Measurements from ENCODE around the gene TUT4. TPM values are rescaled to one million over a fixed set of nuclear protein-coding genes. Genes with fewer than 3 reads are reported as not detected.

Gene TUT4
- total RNA-seq, 1 experiment from 2014 or later, result 67.4 TPM

DNA sequence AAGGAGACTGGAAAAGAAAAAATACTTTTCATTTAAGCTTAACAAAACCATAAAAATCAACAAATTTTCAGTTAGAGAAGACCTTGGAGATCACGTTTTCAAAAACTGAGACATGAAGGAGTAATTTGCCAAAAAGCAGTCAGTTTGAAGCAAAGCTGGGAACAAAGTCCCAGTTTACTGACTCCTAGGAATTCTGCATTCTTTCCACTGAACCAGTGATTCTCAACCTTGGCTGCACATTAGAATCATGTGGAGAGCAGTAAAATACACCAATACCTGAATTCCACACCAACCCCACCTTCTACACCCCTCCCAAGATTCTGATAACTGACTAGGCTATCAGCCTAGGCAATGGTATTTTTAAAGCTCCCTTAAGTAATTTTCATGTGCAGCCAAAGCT is 75.0 kb downstream of the TUT4 start:
- TF ChIP-seq SIN3A (IDR thresholded peaks at IDR 0.05; ENCODE audit: borderline replicate concordance, insufficient read depth, low read depth, low read length), result no peak
- no peak for TF ChIP-seq POLR2AphosphoS5 (IDR thresholded peaks at IDR 0.05; ENCODE audit: low read depth, low read length)
- TF ChIP-seq, protein P1, sequence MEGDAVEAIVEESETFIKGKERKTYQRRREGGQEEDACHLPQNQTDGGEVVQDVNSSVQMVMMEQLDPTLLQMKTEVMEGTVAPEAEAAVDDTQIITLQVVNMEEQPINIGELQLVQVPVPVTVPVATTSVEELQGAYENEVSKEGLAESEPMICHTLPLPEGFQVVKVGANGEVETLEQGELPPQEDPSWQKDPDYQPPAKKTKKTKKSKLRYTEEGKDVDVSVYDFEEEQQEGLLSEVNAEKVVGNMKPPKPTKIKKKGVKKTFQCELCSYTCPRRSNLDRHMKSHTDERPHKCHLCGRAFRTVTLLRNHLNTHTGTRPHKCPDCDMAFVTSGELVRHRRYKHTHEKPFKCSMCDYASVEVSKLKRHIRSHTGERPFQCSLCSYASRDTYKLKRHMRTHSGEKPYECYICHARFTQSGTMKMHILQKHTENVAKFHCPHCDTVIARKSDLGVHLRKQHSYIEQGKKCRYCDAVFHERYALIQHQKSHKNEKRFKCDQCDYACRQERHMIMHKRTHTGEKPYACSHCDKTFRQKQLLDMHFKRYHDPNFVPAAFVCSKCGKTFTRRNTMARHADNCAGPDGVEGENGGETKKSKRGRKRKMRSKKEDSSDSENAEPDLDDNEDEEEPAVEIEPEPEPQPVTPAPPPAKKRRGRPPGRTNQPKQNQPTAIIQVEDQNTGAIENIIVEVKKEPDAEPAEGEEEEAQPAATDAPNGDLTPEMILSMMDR (IDR thresholded peaks at IDR 0.05), result no peak
- TF ChIP-seq, protein P2, sequence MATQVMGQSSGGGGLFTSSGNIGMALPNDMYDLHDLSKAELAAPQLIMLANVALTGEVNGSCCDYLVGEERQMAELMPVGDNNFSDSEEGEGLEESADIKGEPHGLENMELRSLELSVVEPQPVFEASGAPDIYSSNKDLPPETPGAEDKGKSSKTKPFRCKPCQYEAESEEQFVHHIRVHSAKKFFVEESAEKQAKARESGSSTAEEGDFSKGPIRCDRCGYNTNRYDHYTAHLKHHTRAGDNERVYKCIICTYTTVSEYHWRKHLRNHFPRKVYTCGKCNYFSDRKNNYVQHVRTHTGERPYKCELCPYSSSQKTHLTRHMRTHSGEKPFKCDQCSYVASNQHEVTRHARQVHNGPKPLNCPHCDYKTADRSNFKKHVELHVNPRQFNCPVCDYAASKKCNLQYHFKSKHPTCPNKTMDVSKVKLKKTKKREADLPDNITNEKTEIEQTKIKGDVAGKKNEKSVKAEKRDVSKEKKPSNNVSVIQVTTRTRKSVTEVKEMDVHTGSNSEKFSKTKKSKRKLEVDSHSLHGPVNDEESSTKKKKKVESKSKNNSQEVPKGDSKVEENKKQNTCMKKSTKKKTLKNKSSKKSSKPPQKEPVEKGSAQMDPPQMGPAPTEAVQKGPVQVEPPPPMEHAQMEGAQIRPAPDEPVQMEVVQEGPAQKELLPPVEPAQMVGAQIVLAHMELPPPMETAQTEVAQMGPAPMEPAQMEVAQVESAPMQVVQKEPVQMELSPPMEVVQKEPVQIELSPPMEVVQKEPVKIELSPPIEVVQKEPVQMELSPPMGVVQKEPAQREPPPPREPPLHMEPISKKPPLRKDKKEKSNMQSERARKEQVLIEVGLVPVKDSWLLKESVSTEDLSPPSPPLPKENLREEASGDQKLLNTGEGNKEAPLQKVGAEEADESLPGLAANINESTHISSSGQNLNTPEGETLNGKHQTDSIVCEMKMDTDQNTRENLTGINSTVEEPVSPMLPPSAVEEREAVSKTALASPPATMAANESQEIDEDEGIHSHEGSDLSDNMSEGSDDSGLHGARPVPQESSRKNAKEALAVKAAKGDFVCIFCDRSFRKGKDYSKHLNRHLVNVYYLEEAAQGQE (IDR thresholded peaks at IDR 0.05; ENCODE audit: insufficient read depth in 1 of 2, low read depth in 2 of 2, low read length in 1 of 2), result no peak
- TF ChIP-seq TCF7L2 (IDR thresholded peaks at IDR 0.05; ENCODE audit: low read depth, low read length), result no peak
- CTCF ChIA-PET, result no interaction called here
- no peaks in the 10 kb centered on the region for H3K4me1 ChIP-seq (ENCODE audit: control insufficient read depth, insufficient read depth, low read length)
- in situ Hi-C loops (cut with HindIII; ENCODE audit: low pct_unique_long_range_greater_than_20kb, low sequenced_read_pairs) (no loop called here), intact Hi-C loops (cut with micrococcal nuclease; ENCODE audit: unreplicated experiment) (no loop called here)
- no TSS peak for BruUV-seq (replicated peaks)
- POLR2A ChIA-PET, result no interaction called here
- H3K27me3 ChIP-seq (ENCODE audit: control insufficient read depth, insufficient read depth, low read length), result no peaks in the 10 kb centered on the region
- H3K36me3 ChIP-seq (ENCODE audit: control insufficient read depth, insufficient read depth, low read length), result peaks cover 9% of the 10 kb centered on the region
- no peak overlapping the region for H3K27ac ChIP-seq (ENCODE audit: low read length)
- no peak for ATAC-seq
- H3K9me3 ChIP-seq (ENCODE audit: control insufficient read depth, insufficient read depth, low read depth, low read length), result no peaks in the 10 kb centered on the region
- no peak for DNase-seq (ENCODE audit: low read depth, low spot score)
- H3K4me3 ChIP-seq (ENCODE audit: low read depth in 2 of 2, low read length in 2 of 2), result no peak overlapping the region

DNA sequence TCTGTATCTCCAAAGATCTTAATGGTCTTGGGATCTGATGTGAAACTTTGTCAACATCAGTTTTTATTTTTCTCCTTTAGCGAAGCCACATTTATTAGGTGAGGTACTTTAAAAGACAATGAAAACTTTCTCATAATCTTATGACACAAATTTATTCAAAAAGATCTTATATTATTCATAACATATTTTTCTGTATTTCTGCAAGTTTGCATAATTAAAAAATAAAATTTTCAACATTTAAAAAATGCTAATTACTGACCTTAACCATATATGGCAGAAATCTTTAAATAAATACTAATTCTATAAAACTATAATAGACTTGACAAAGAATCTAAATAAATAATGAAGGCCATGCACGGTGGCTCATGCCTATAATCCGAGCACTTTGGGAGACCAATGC is 75.9 kb downstream of the TUT4 start:
- no peak for DNase-seq (ENCODE audit: low read depth, low spot score)
- in situ Hi-C loops (cut with HindIII; ENCODE audit: low pct_unique_long_range_greater_than_20kb, low sequenced_read_pairs) (no loop called here), intact Hi-C loops (cut with micrococcal nuclease; ENCODE audit: unreplicated experiment) (no loop called here)
- ChIA-PET CTCF (no interaction called here), POLR2A (no interaction called here)
- no peaks in the 10 kb centered on the region for H3K27me3 ChIP-seq (ENCODE audit: control insufficient read depth, insufficient read depth, low read length)
- H3K4me1 ChIP-seq (ENCODE audit: control insufficient read depth, insufficient read depth, low read length), result no peaks in the 10 kb centered on the region
- H3K27ac ChIP-seq (ENCODE audit: low read length), result no peak overlapping the region
- no peak for ATAC-seq
- H3K36me3 ChIP-seq (ENCODE audit: control insufficient read depth, insufficient read depth, low read length), result peaks cover 12% of the 10 kb centered on the region
- TF ChIP-seq, protein P2 (IDR thresholded peaks at IDR 0.05; ENCODE audit: insufficient read depth in 1 of 2, low read depth in 2 of 2, low read length in 1 of 2), result no peak
- TF ChIP-seq POLR2AphosphoS5 (IDR thresholded peaks at IDR 0.05; ENCODE audit: low read depth, low read length), result no peak
- no peak for TF ChIP-seq TCF7L2 (IDR thresholded peaks at IDR 0.05; ENCODE audit: low read depth, low read length)
- TF ChIP-seq, protein P1 (IDR thresholded peaks at IDR 0.05), result no peak
- TF ChIP-seq SIN3A (IDR thresholded peaks at IDR 0.05; ENCODE audit: borderline replicate concordance, insufficient read depth, low read depth, low read length), result no peak
- no peaks in the 10 kb centered on the region for H3K9me3 ChIP-seq (ENCODE audit: control insufficient read depth, insufficient read depth, low read depth, low read length)
- no TSS peak for BruUV-seq (replicated peaks)
- no peak overlapping the region for H3K4me3 ChIP-seq (ENCODE audit: low read depth in 2 of 2, low read length in 2 of 2)

All from Panc1 (cell line).